ENCODE results near the gene C16orf86.

C16orf86 gene

DNA sequence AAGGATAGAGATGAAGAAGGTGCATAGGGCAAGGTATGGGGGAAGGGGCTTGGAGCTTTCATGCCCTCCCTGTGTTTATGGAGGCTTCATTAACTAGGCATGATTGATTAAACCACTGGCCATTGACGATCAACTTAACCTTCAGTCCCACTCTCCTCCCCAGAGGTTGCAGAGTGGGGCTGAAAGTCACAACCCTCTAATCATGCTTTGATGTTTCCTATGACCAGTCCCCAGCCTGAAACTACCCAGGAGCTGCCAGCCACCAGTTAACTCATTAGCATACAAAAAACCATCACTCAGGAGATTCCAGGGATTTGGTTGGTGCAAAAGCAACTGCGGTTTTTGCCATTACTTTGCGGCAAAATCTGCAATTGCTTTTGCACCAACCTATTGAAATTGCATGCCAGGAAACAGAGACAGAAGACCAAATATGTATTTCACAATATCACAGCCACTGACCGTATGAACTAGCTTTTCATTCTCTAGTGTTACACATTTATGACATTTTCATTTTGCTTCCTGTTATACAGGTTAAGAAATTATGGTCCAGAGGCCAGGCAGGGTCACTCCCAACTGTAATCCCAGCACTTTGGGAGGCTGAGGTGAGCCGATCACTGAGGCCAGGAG lies 47.1 kb downstream of the C16orf86 start:
- Histone ChIP-seq H3K36me3 (ENCODE audit: control insufficient read depth, insufficient read depth, low read length) (no peaks in the 10 kb centered on the region), H3K27me3 (ENCODE audit: control insufficient read depth, insufficient read depth, low read length) (no peaks in the 10 kb centered on the region), H3K4me3 (ENCODE audit: low read length) (no peak overlapping the region), H3K9ac (ENCODE audit: low read length) (no peak overlapping the region), H3K4me1 (ENCODE audit: control insufficient read depth, insufficient read depth, low read length) (peaks cover 4% of the 10 kb centered on the region), H3K27ac (ENCODE audit: low read depth, low read length) (no peak overlapping the region)

DNA sequence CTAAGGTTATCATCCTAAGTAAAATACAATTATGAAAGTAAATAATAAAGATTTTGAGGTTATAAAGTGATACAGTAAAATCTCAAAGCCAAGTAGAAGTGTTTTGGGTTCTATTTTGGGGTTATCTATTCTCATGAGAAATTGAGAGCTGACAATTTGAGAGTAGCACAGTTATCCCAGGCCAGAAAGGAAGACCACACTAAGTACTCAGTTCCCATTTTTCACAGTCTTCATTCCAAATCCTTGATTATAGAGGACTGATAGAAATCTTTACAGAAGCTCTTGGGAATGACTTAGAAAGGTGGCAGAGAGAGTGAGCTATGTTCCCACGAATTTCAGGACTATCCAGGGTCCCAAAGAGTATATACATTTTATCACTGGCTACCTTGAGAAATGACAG lies 47.9 kb downstream of the C16orf86 start:
- no peaks in the 10 kb centered on the region for H3K27me3 ChIP-seq (ENCODE audit: control insufficient read depth, insufficient read depth, low read length)
- H3K4me1 ChIP-seq (ENCODE audit: control insufficient read depth, insufficient read depth, low read length): peaks cover 4% of the 10 kb centered on the region

DNA sequence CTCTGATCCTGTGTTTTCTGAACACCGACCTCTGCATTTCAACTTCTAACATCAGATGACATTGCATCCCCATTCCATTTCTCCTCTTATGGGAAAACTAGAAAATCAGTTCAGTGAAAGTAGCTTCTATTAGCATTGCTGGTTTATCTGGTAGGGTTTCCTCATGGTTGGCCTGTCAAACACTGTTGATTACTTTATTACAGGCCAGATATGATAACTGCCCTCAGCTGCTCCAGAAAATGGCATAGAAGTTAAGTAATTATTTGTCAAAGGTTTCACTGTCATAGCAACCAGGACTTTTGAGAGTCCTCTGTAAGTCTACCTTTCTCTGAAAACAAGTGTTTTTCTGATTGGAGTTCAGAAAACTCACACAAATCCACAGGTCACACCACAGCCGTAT lies 49.5 kb downstream of the C16orf86 start:
- Histone ChIP-seq H3K4me1 (ENCODE audit: control insufficient read depth, insufficient read depth, low read length) (peaks cover 4% of the 10 kb centered on the region), H3K36me3 (ENCODE audit: control insufficient read depth, insufficient read depth, low read length) (no peaks in the 10 kb centered on the region), H3K4me3 (ENCODE audit: low read length) (no peak overlapping the region), H3K27ac (ENCODE audit: low read depth, low read length) (no peak overlapping the region), H3K9ac (ENCODE audit: low read length) (no peak overlapping the region), H3K27me3 (ENCODE audit: control insufficient read depth, insufficient read depth, low read length) (no peaks in the 10 kb centered on the region)

More for the DNA sequence above, 47.9 kb downstream of the C16orf86 start:
- H3K36me3 ChIP-seq (ENCODE audit: control insufficient read depth, insufficient read depth, low read length): no peaks in the 10 kb centered on the region
- no peak overlapping the region for H3K27ac ChIP-seq (ENCODE audit: low read depth, low read length)
- H3K9ac ChIP-seq (ENCODE audit: low read length): no peak overlapping the region
- no peak overlapping the region for H3K4me3 ChIP-seq (ENCODE audit: low read length)
